Cardiac muscle cell (in vitro differentiated cells and primary cell): ENCODE data around the gene EPN1. TPM values are rescaled to one million over a fixed set of nuclear protein-coding genes. Genes with fewer than 3 reads are reported as not detected.

ENCODE experiments used
- DNase-seq, 2 donors: peaks; one replicate each; pipeline versions ENCODE4 v3.0.0 to v3.0.0-alpha.2; 2010 to 2017; ENCODE audit warnings: low read depth in 1 of 2, low spot score in 1 of 2
- H3K27ac ChIP-seq: fragments of 200-600 bp; sonication (generic); 2 replicates; pipeline ENCODE4 v1.5.1; 2016
- H3K27me3 ChIP-seq: fragments of 200-600 bp; sonication (generic); 2 replicates; pipeline ENCODE4 v1.6.0; 2016; ENCODE audit warnings: control low read depth
- H3K36me3 ChIP-seq: fragments of 200-600 bp; sonication (generic); 2 replicates; pipeline ENCODE4 v1.5.1; 2016; ENCODE audit warnings: control low read depth
- H3K4me1 ChIP-seq: fragments of 200-600 bp; sonication (generic); 2 replicates; pipeline ENCODE4 v1.8.1; 2017; ENCODE audit warnings: low read depth, mild to moderate bottlenecking, mixed run types
- H3K4me3 ChIP-seq: fragments of 200-600 bp; sonication (generic); 2 replicates; pipeline ENCODE4 v1.5.1; 2016; ENCODE audit warnings: mild to moderate bottlenecking
- H3K9me3 ChIP-seq: fragments of 200-600 bp; sonication (generic); 2 replicates; pipeline ENCODE4 v1.5.1; 2017; ENCODE audit warnings: low read depth, mild to moderate bottlenecking, control low read depth
- polyA plus RNA-seq: library from polyadenylated mRNA; unstranded; fragments of >200 nt; fragmentation: Nextera tagmentation; extraction: Ambion mirVana; gene quantifications from 2 replicates; pipeline ENCODE4 v1.2.1, GENCODE V29; 2016
- total RNA-seq: library from RNA; depleted of rRNA; stranded (reverse); fragments of >200 nt; gene quantifications from 2 replicates; pipeline ENCODE4 v1.2.3, GENCODE V29; 2016
- TF ChIP-seq, protein P1 (sequence below): IDR thresholded peaks from 2 replicates; pipeline ENCODE4 v1.5.1; 2012; ENCODE audit warnings: low read depth, mild to moderate bottlenecking, low read length

Gene EPN1
- total and polyA plus RNA-seq, 2 experiments from 2014 or later: 164 to 173 TPM

- H3K27me3 ChIP-seq: no peaks in the 10 kb centered on the region
Observed at GRCh38 chr19:55669418-55670279, 5.4 kb upstream of the EPN1 start.

GRCh38 chr19:55670280-55671053 is 4.6 kb upstream of the EPN1 start:
- H3K4me1 ChIP-seq: peaks cover 3% of the 10 kb centered on the region
- peak overlapping the region; percentile 46 for H3K27ac ChIP-seq
- TF ChIP-seq, protein P1, sequence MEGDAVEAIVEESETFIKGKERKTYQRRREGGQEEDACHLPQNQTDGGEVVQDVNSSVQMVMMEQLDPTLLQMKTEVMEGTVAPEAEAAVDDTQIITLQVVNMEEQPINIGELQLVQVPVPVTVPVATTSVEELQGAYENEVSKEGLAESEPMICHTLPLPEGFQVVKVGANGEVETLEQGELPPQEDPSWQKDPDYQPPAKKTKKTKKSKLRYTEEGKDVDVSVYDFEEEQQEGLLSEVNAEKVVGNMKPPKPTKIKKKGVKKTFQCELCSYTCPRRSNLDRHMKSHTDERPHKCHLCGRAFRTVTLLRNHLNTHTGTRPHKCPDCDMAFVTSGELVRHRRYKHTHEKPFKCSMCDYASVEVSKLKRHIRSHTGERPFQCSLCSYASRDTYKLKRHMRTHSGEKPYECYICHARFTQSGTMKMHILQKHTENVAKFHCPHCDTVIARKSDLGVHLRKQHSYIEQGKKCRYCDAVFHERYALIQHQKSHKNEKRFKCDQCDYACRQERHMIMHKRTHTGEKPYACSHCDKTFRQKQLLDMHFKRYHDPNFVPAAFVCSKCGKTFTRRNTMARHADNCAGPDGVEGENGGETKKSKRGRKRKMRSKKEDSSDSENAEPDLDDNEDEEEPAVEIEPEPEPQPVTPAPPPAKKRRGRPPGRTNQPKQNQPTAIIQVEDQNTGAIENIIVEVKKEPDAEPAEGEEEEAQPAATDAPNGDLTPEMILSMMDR: no peak
- H3K4me3 ChIP-seq: no peak overlapping the region
- H3K36me3 ChIP-seq: peaks cover 37% of the 10 kb centered on the region
- no peaks in the 10 kb centered on the region for H3K9me3 ChIP-seq
- no peaks in the 10 kb centered on the region for H3K27me3 ChIP-seq
- DNase-seq: peak in 1 of 2 donors; percentile 20

More at GRCh38 chr19:55669418-55670279, 5.4 kb upstream of the EPN1 start:
- Histone ChIP-seq H3K27ac (no peak overlapping the region), H3K36me3 (peaks cover 37% of the 10 kb centered on the region), H3K4me1 (peaks cover 3% of the 10 kb centered on the region), H3K4me3 (no peak overlapping the region), H3K9me3 (no peaks in the 10 kb centered on the region)
- DNase-seq: no peak
- TF ChIP-seq, protein P1: no peak

DNA sequence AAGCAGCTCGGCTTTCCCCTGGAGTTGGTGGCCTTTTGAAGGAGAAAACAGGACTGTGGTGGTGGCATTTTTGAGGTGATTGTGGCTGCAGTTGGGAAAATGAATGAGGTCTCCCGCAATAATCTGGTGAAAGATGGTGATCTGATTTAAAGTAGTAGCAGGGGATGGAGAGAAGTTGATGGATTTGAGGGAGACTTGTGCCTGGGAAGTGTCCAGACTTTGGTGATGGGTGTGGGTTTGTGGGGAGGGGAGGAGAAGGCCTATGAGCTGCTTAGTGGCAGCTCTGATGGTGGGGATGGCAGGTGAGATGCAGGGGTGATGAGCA is 4.0 kb upstream of the EPN1 start:
- Histone ChIP-seq H3K4me1 (peaks cover 6% of the 10 kb centered on the region), H3K27me3 (no peaks in the 10 kb centered on the region), H3K27ac (peak overlapping the region; percentile 46), H3K36me3 (peaks cover 34% of the 10 kb centered on the region), H3K9me3 (no peaks in the 10 kb centered on the region), H3K4me3 (no peak overlapping the region)
- TF ChIP-seq, protein P1: no peak
- no peak for DNase-seq

DNA sequence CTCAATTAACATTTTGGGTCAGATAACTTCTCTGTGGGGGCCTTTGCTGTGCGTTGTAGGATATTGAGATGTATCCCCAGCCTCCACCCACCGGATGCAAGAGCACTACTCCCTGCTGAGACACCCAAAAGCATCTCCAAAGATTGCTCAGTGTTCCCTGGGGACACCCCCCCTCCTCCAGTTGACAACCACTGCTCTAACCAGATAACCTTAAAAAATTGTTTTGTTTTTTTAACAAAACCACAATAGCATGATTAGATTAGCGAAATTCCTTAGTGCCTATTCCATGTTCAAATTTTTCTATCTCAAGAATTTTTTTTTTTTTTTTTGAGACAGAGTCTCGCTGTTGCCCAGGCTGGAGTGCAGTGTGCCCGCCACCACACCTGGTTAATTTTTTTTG is 2.6 kb upstream of the EPN1 start:
- H3K4me3 ChIP-seq: no peak overlapping the region
- H3K9me3 ChIP-seq: no peaks in the 10 kb centered on the region
- peaks cover 13% of the 10 kb centered on the region for H3K4me1 ChIP-seq
- H3K27ac ChIP-seq: peak overlapping the region; percentile 7
- TF ChIP-seq, protein P1: no peak
- H3K36me3 ChIP-seq: peaks cover 20% of the 10 kb centered on the region
- H3K27me3 ChIP-seq: no peaks in the 10 kb centered on the region
- DNase-seq: peak in 1 of 2 donors; percentile 50

GRCh38 chr19:55673465-55673864 is 1.6 kb upstream of the EPN1 start:
- no peak overlapping the region for H3K4me3 ChIP-seq
- TF ChIP-seq, protein P1: no peak
- no peak for DNase-seq
- no peaks in the 10 kb centered on the region for H3K27me3 ChIP-seq
- H3K4me1 ChIP-seq: peaks cover 13% of the 10 kb centered on the region
- peaks cover 18% of the 10 kb centered on the region for H3K36me3 ChIP-seq
- H3K27ac ChIP-seq: peak overlapping the region; percentile 55
- no peaks in the 10 kb centered on the region for H3K9me3 ChIP-seq
